WTC11 (cell line): ENCODE data around the gene UBR2. TPM values are rescaled to one million over a fixed set of nuclear protein-coding genes. Genes with fewer than 3 reads are reported as not detected.
"Not testable (repeated sequence)": the region's sequence is repeated elsewhere in the genome, so short reads cannot be mapped to it uniquely, and the experiment has no call there.

ENCODE experiments used
- ATAC-seq: fragments of 200-7000 bp; cut with Tn5 transposase; 2 replicates; pipeline ENCODE4 v1.10.0; 2021; ENCODE audit warnings: mild to moderate bottlenecking, moderate library complexity
- CTCF ChIA-PET: fragments of 300-600 bp; sonication (Branson Sonifier 250); formaldehyde crosslinking; loops from one replicate; lab custom pipeline; 2021; ENCODE audit warnings: antibody characterized with exemption; lab: Charles Lee
- POLR2A ChIA-PET: fragments of 350-600 bp; sonication (Branson Sonifier 250); formaldehyde crosslinking; loops from one replicate; lab custom pipeline; 2021; ENCODE audit warnings: antibody characterized with exemption; lab: Charles Lee
- DNase-seq: peaks from one replicate; pipeline ENCODE4 v3.0.0; 2021; ENCODE audit warnings: low spot score
- H3K27ac Mint-ChIP-seq: 2 replicates; pipeline ENCODE4 v1.8.0; 2021; ENCODE audit warnings: mixed read lengths
- H3K27me3 Mint-ChIP-seq: 2 replicates; pipeline ENCODE4 v1.8.0; 2021; ENCODE audit warnings: low read depth, mild to moderate bottlenecking, moderate library complexity, mixed read lengths
- H3K36me3 Mint-ChIP-seq: 2 replicates; pipeline ENCODE4 v1.8.0; 2021; ENCODE audit warnings: mixed read lengths
- H3K4me1 Mint-ChIP-seq: 2 replicates; pipeline ENCODE4 v1.8.0; 2022; ENCODE audit warnings: mixed read lengths
- H3K4me3 Mint-ChIP-seq: 2 replicates; pipeline ENCODE4 v1.8.0; 2021; ENCODE audit warnings: mild to moderate bottlenecking, moderate library complexity, mixed read lengths
- H3K9me3 Mint-ChIP-seq: 2 replicates; pipeline ENCODE4 v1.8.0; 2021; ENCODE audit warnings: mixed read lengths
- CREB1 ChIP-seq: sonication (generic); formaldehyde crosslinking; IDR thresholded peaks from 2 replicates; pipeline ENCODE4 v1.8.0; 2023; ENCODE audit warnings: mild to moderate bottlenecking, missing genetic modification reagents
- E2F4 ChIP-seq: sonication (generic); formaldehyde crosslinking; IDR thresholded peaks from 2 replicates; pipeline ENCODE4 v1.8.1; 2022; ENCODE audit warnings: low read depth, mild to moderate bottlenecking, moderate library complexity, missing genetic modification reagents, borderline replicate concordance
- ESRRA ChIP-seq: sonication (generic); formaldehyde crosslinking; IDR thresholded peaks from 2 replicates; pipeline ENCODE4 v1.8.1; 2022; ENCODE audit warnings: mild to moderate bottlenecking, missing genetic modification reagents, borderline replicate concordance
- HMGA2 ChIP-seq: fragments of 250-450 bp; sonication (Bioruptor Pico); IDR thresholded peaks from 2 replicates; pipeline ENCODE4 v1.4.0; 2021; ENCODE audit warnings: mild to moderate bottlenecking, moderate library complexity
- MYBL2 ChIP-seq: sonication (generic); formaldehyde crosslinking; IDR thresholded peaks from 2 replicates; pipeline ENCODE4 v1.8.1; 2023; ENCODE audit warnings: mild to moderate bottlenecking, moderate library complexity, missing genetic modification reagents
- NFE2L1 ChIP-seq: sonication (generic); formaldehyde crosslinking; IDR thresholded peaks from 2 replicates; pipeline ENCODE4 v1.8.1; 2023; ENCODE audit warnings: missing genetic modification reagents
- RORB ChIP-seq: fragments of 250-450 bp; sonication (Bioruptor Pico); IDR thresholded peaks from 2 replicates; pipeline ENCODE4 v1.9.0; 2021; ENCODE audit warnings: mild to moderate bottlenecking
- ZBTB21 ChIP-seq: sonication (generic); formaldehyde crosslinking; IDR thresholded peaks from 2 replicates; pipeline ENCODE4 v1.8.1; 2023; ENCODE audit warnings: mild to moderate bottlenecking, missing genetic modification reagents, borderline replicate concordance
- ZNF138 ChIP-seq: sonication (generic); formaldehyde crosslinking; conservative IDR thresholded peaks from 2 replicates; pipeline ENCODE4 v1.8.1; 2022; ENCODE audit warnings: mild to moderate bottlenecking, moderate library complexity, missing genetic modification reagents
- ZNF219 ChIP-seq: sonication (generic); formaldehyde crosslinking; IDR thresholded peaks from 2 replicates; pipeline ENCODE4 v1.8.0; 2023; ENCODE audit warnings: missing genetic modification reagents, mild to moderate bottlenecking, borderline replicate concordance
- ZNF423 ChIP-seq: fragments of 250-450 bp; sonication (Bioruptor Pico); IDR thresholded peaks from 2 replicates; pipeline ENCODE4 v2.1.2; 2022; ENCODE audit warnings: mild to moderate bottlenecking, moderate library complexity
- ZNF532 ChIP-seq: fragments of 250-450 bp; sonication (Bioruptor Pico); IDR thresholded peaks from 2 replicates; pipeline ENCODE4 v1.9.0; 2021; ENCODE audit warnings: mild to moderate bottlenecking, borderline replicate concordance
- total RNA-seq: library from RNA; stranded (reverse); gene quantifications from 3 replicates; pipeline ENCODE4 v1.2.3, GENCODE V29; 2021
- TF ChIP-seq, protein P1 (sequence below): sonication (generic); formaldehyde crosslinking; IDR thresholded peaks from 2 replicates; pipeline ENCODE4 v1.8.1; 2023; ENCODE audit warnings: mild to moderate bottlenecking, moderate library complexity, missing genetic modification reagents
- TF ChIP-seq, protein P2 (sequence below): sonication (generic); formaldehyde crosslinking; conservative IDR thresholded peaks from 2 replicates; pipeline ENCODE4 v1.8.1; 2022; ENCODE audit warnings: mild to moderate bottlenecking, missing genetic modification reagents
- TF ChIP-seq, protein P3 (sequence below): fragments of 250-450 bp; sonication (Bioruptor Pico); IDR thresholded peaks from 2 replicates; pipeline ENCODE4 v1.9.0; 2021; ENCODE audit warnings: moderate library complexity, mild to moderate bottlenecking, inconsistent platforms, borderline replicate concordance
- TF ChIP-seq, protein P4 (sequence below): fragments of 250-450 bp; sonication (Bioruptor Pico); IDR thresholded peaks from 2 replicates; pipeline ENCODE4 v1.8.0; 2021; ENCODE audit warnings: mild to moderate bottlenecking
- TF ChIP-seq, protein P5 (sequence below): sonication (generic); formaldehyde crosslinking; IDR thresholded peaks from 2 replicates; pipeline ENCODE4 v1.8.0; 2022; ENCODE audit warnings: mild to moderate bottlenecking, missing genetic modification reagents

UBR2 gene
- total RNA-seq, 1 experiment from 2014 or later = 18.8 TPM

- TF ChIP-seq E2F4 (CRISPR knock-in tag) = no peak
- TF ChIP-seq ZNF532 (CRISPR knock-in tag) = no peak
- TF ChIP-seq HMGA2 = no peak
- TF ChIP-seq ZNF219 (CRISPR knock-in tag) = no peak
- no peak for TF ChIP-seq ESRRA (CRISPR knock-in tag)
- TF ChIP-seq ZBTB21 (CRISPR knock-in tag) = no peak
- TF ChIP-seq ZNF423 (CRISPR knock-in tag) = no peak
- no peak for TF ChIP-seq ZNF138 (CRISPR knock-in tag)
- TF ChIP-seq, protein P1, sequence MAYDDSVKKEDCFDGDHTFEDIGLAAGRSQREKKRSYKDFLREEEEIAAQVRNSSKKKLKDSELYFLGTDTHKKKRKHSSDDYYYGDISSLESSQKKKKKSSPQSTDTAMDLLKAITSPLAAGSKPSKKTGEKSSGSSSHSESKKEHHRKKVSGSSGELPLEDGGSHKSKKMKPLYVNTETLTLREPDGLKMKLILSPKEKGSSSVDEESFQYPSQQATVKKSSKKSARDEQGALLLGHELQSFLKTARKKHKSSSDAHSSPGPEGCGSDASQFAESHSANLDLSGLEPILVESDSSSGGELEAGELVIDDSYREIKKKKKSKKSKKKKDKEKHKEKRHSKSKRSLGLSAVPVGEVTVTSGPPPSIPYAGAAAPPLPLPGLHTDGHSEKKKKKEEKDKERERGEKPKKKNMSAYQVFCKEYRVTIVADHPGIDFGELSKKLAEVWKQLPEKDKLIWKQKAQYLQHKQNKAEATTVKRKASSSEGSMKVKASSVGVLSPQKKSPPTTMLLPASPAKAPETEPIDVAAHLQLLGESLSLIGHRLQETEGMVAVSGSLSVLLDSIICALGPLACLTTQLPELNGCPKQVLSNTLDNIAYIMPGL (CRISPR knock-in tag) = no peak
- TF ChIP-seq, protein P2, sequence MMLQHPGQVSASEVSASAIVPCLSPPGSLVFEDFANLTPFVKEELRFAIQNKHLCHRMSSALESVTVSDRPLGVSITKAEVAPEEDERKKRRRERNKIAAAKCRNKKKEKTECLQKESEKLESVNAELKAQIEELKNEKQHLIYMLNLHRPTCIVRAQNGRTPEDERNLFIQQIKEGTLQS (CRISPR knock-in tag) = no peak
- no peak for TF ChIP-seq MYBL2 (CRISPR knock-in tag)
- TF ChIP-seq RORB (CRISPR knock-in tag) = no peak
Measured at GRCh38 chr6:42571611-42572342, 7.9 kb downstream of the UBR2 start (continued).

DNA sequence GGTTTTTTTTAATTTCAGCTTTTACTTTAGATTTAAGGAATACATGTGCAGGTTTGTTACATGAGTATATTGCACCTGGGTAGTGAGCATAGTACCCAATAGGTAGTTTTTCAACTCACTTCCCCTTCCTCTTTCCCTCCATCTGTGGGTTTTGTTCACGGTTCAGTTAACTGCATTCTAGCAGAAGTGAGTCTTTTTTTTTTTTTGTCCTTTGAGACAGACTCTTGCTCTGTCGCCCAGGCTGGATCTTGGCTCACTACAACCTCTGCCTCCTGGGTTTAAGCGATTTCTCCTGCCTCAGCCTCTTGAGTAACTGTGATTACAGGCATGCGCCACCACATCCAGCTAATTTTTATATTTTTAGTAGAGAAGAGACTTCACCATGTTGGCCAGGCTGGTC, 8.7 kb downstream of the UBR2 start:
- ATAC-seq = no peak
- H3K4me3 Mint-ChIP-seq = no peak overlapping the region
- TF ChIP-seq, protein P3, sequence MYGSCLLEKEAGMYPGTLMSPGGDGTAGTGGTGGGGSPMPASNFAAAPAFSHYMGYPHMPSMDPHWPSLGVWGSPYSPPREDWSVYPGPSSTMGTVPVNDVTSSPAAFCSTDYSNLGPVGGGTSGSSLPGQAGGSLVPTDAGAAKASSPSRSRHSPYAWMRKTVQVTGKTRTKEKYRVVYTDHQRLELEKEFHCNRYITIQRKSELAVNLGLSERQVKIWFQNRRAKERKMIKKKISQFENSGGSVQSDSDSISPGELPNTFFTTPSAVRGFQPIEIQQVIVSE (CRISPR knock-in tag) = no peak
- no peak for TF ChIP-seq RORB (CRISPR knock-in tag)
- TF ChIP-seq NFE2L1 (CRISPR knock-in tag) = no peak
- TF ChIP-seq, protein P4, sequence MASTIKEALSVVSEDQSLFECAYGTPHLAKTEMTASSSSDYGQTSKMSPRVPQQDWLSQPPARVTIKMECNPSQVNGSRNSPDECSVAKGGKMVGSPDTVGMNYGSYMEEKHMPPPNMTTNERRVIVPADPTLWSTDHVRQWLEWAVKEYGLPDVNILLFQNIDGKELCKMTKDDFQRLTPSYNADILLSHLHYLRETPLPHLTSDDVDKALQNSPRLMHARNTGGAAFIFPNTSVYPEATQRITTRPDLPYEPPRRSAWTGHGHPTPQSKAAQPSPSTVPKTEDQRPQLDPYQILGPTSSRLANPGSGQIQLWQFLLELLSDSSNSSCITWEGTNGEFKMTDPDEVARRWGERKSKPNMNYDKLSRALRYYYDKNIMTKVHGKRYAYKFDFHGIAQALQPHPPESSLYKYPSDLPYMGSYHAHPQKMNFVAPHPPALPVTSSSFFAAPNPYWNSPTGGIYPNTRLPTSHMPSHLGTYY = no peak
- TF ChIP-seq, protein P5, sequence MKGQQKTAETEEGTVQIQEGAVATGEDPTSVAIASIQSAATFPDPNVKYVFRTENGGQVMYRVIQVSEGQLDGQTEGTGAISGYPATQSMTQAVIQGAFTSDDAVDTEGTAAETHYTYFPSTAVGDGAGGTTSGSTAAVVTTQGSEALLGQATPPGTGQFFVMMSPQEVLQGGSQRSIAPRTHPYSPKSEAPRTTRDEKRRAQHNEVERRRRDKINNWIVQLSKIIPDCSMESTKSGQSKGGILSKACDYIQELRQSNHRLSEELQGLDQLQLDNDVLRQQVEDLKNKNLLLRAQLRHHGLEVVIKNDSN (CRISPR knock-in tag) = no peak
- TF ChIP-seq CREB1 (CRISPR knock-in tag) = no peak
- peaks cover 8% of the 10 kb centered on the region for H3K36me3 Mint-ChIP-seq
- H3K27ac Mint-ChIP-seq = no peak overlapping the region
- H3K27me3 Mint-ChIP-seq = no peaks in the 10 kb centered on the region
- ChIA-PET POLR2A (no interaction called here), CTCF (interaction anchor here (0.7 kb wide), 1 partner anchor 9 kb away, joined by 3 read pairs; the partner anchor contains the start of gene UBR2)
- no peak for DNase-seq
- H3K9me3 Mint-ChIP-seq = no peaks in the 10 kb centered on the region
- peaks cover 6% of the 10 kb centered on the region; the same call in 1 of the 2 replicates for H3K4me1 Mint-ChIP-seq

GRCh38 chr6:42576538-42576937, 12.7 kb downstream of the UBR2 start:
- POLR2A ChIA-PET, H3K27ac Mint-ChIP-seq, DNase-seq, H3K4me3 Mint-ChIP-seq, H3K4me1 Mint-ChIP-seq, ATAC-seq, H3K9me3 Mint-ChIP-seq, H3K36me3 Mint-ChIP-seq, H3K27me3 Mint-ChIP-seq, CTCF ChIA-PET: not testable (repeated sequence)
